Peyer's patch (tissue), 4 donors: ENCODE data around the gene STIM2.
"Not testable (repeated sequence)": the region's sequence is repeated elsewhere in the genome, so short reads cannot be mapped to it uniquely, and the experiment has no call there.

ENCODE experiments used
- CTCF ChIP-seq, 6 experiments: fragments of 450-650 bp in 4 of 6; fragments of 200-600 bp in 2 of 6; sonication (generic) in 1 of 6; IDR thresholded peaks; one replicate each; pipeline ENCODE4 v1.5.1; 2017 to 2019; ENCODE audit warnings: antibody characterized with exemption in 6 of 6, mild to moderate bottlenecking in 3 of 6, moderate library complexity in 1 of 6
- POLR2A ChIP-seq, 2 donors: fragments of 450-650 bp; IDR thresholded peaks; one replicate each; pipeline ENCODE4 v1.5.1; 2017; ENCODE audit warnings: antibody characterized with exemption in 2 of 2, mild to moderate bottlenecking in 2 of 2, moderate library complexity in 2 of 2

GRCh38 chr4:26811571-26811970 lies 49.1 kb upstream of the STIM2 start:
- not testable (repeated sequence) for TF ChIP-seq CTCF, POLR2A (IDR thresholded peaks at IDR 0.05)
